HepG2 (cell line): ENCODE results near the gene LENG1. TPM values are rescaled to one million over a fixed set of nuclear protein-coding genes. Genes with fewer than 3 reads are reported as not detected.
A peak's percentile ranks its signal among the peaks of the same experiment; 100 is the strongest.

Experiments
- AGO2 ChIP-seq: fragments of 200-400 bp; formaldehyde crosslinking; optimal IDR thresholded peaks from 2 replicates; pipeline ENCODE3; 2017; ENCODE audit warnings: mild to moderate bottlenecking, low read depth, low read length, moderate library complexity
- FOXK1 ChIP-seq: sonication (generic); formaldehyde crosslinking; IDR thresholded peaks from 2 replicates; pipeline ENCODE4 v1.4.0; 2020; ENCODE audit warnings: low read depth, missing genetic modification reagents, borderline replicate concordance
- GATAD2A ChIP-seq: IDR thresholded peaks from 2 replicates; pipeline ENCODE4 v1.6.1; 2016
- MEIS1 ChIP-seq: sonication (generic); formaldehyde crosslinking; IDR thresholded peaks from 2 replicates; pipeline ENCODE4 v1.9.0; 2021; ENCODE audit warnings: mild to moderate bottlenecking, missing genetic modification reagents, moderate library complexity, borderline replicate concordance
- NFAT5 ChIP-seq: sonication (generic); formaldehyde crosslinking; IDR thresholded peaks from 2 replicates; pipeline ENCODE4 v1.4.0; 2020; ENCODE audit warnings: missing genetic modification reagents
- NFYB ChIP-seq: sonication (generic); formaldehyde crosslinking; IDR thresholded peaks from 2 replicates; pipeline ENCODE4 v1.4.0; 2020; ENCODE audit warnings: missing genetic modification reagents
- REST ChIP-seq, 2 experiments: IDR thresholded peaks; 2 replicates each; pipeline ENCODE4 v1.6.1; 2011 to 2012; ENCODE audit warnings: low read length in 2 of 2, borderline replicate concordance in 1 of 2, low read depth in 1 of 2, mild to moderate bottlenecking in 1 of 2, moderate library complexity in 1 of 2
- SALL1 ChIP-seq: sonication (generic); formaldehyde crosslinking; IDR thresholded peaks from 2 replicates; pipeline ENCODE4 v1.8.0; 2022; ENCODE audit warnings: mild to moderate bottlenecking, missing genetic modification reagents
- ZBTB3 ChIP-seq: sonication (generic); formaldehyde crosslinking; IDR thresholded peaks from 2 replicates; pipeline ENCODE4 v1.4.0; 2020; ENCODE audit warnings: low read depth, mild to moderate bottlenecking, moderate library complexity, missing genetic modification reagents, borderline replicate concordance
- ZNF276 ChIP-seq: sonication (generic); formaldehyde crosslinking; IDR thresholded peaks from 2 replicates; pipeline ENCODE4 v1.4.0; 2020; ENCODE audit warnings: mild to moderate bottlenecking, low read depth, missing genetic modification reagents
- ZNF350 ChIP-seq: sonication (generic); formaldehyde crosslinking; IDR thresholded peaks from 2 replicates; pipeline ENCODE4 v1.4.0; 2020; ENCODE audit warnings: mild to moderate bottlenecking, low read depth, missing genetic modification reagents, borderline replicate concordance
- ZNF547 ChIP-seq: sonication (generic); formaldehyde crosslinking; IDR thresholded peaks from 2 replicates; pipeline ENCODE4 v1.5.1; 2020; ENCODE audit warnings: mild to moderate bottlenecking, missing genetic modification reagents
- ZNF616 ChIP-seq: sonication (generic); formaldehyde crosslinking; IDR thresholded peaks from 2 replicates; pipeline ENCODE4 v1.5.0; 2020; ENCODE audit warnings: low read depth, mild to moderate bottlenecking, missing genetic modification reagents
- ZNF703 ChIP-seq: sonication (generic); formaldehyde crosslinking; IDR thresholded peaks from 2 replicates; pipeline ENCODE4 v1.5.1; 2020; ENCODE audit warnings: missing genetic modification reagents, mild to moderate bottlenecking, moderate library complexity, borderline replicate concordance
- ZNF780A ChIP-seq: sonication (generic); formaldehyde crosslinking; IDR thresholded peaks from 2 replicates; pipeline ENCODE4 v1.8.0; 2022; ENCODE audit warnings: mild to moderate bottlenecking, missing genetic modification reagents, moderate library complexity
- polyA plus RNA-seq, 8 experiments: library from polyadenylated mRNA; depleted of rRNA in 3 of 8; stranded (reverse) in 7 of 8; unstranded in 1 of 8; fragments of >200 nt; fragmentation: Illumina TruSeq in 4 of 8; extraction: Trizol in 4 of 8; gene quantifications; 2 replicates each; pipeline versions ENCODE4 v1.2.1 to v1.2.3, GENCODE V29; 2011 to 2016; ENCODE audit warnings: low read depth in 4 of 8, missing spikeins in 1 of 8, mixed read lengths in 1 of 8; ENCODE audit not compliant: insufficient read depth in 1 of 8
- total RNA-seq, 5 experiments: library from RNA; depleted of rRNA; stranded (reverse); fragments of >200 nt; fragmentation: Illumina TruSeq; extraction: Trizol; gene quantifications; 2 replicates each; pipeline ENCODE4 v1.2.3, GENCODE V29; 2016; ENCODE audit warnings: low read depth in 1 of 5

LENG1 gene
- total and polyA plus RNA-seq, 2 of the 13 experiments (the other 11 are each of a cell fraction or from before 2014, with no cell fraction given): 1.8 to 3.8 TPM

- TF ChIP-seq ZNF276 (CRISPR knock-in tag): no peak; the same call in 1 of the 2 replicates
- TF ChIP-seq REST (IDR thresholded peaks at IDR 0.05; ENCODE audit: borderline replicate concordance in 1 of 2, low read depth in 1 of 2, low read length in 2 of 2): no peak
- 0 out of 2 replicates have a peak, but pooled peaks have one; percentile 48 for TF ChIP-seq ZNF616
- TF ChIP-seq MEIS1: no peak; the same call in 1 of the 2 replicates
- TF ChIP-seq ZNF703 (CRISPR knock-in tag): no peak
- TF ChIP-seq ZNF350 (CRISPR knock-in tag): 0 out of 2 replicates have a peak, but pooled peaks have one; percentile 11
- no peak for TF ChIP-seq NFYB (CRISPR knock-in tag)
- 0 out of 2 replicates have a peak, but pooled peaks have one; percentile 40 for TF ChIP-seq ZBTB3 (CRISPR knock-in tag)
- TF ChIP-seq FOXK1 (CRISPR knock-in tag): no peak
- TF ChIP-seq ZNF780A (CRISPR knock-in tag): no peak
- peak; percentile 72 for TF ChIP-seq SALL1 (CRISPR knock-in tag)
- peak; percentile 65 for TF ChIP-seq AGO2
- TF ChIP-seq GATAD2A (CRISPR knock-in tag): no peak
- TF ChIP-seq ZNF547 (CRISPR knock-in tag): 0 out of 2 replicates have a peak, but pooled peaks have one; percentile 38
- TF ChIP-seq NFAT5 (CRISPR knock-in tag): peak; percentile 64
Observed at GRCh38 chr19:54189145-54189734, 29.7 kb upstream of the LENG1 start, which contains the start of gene MBOAT7 (continued).
